GM12878 (cell line): ENCODE measurements around the gene SIX5. TPM values are rescaled to one million over a fixed set of nuclear protein-coding genes. Genes with fewer than 3 reads are reported as not detected.
A peak's percentile ranks its signal among the peaks of the same experiment; 100 is the strongest.

ENCODE experiments used
- ATAC-seq: fragments of 200-7000 bp; cut with Tn5 transposase; 3 replicates; pipeline ENCODE4 v1.9.1; 2020; ENCODE audit warnings: mild to moderate bottlenecking, moderate library complexity
- BruUV-seq: library from RNA; stranded (reverse); fragments of 400-500 nt; replicated peaks from 2 replicates; lab custom pipeline; 2021; lab: Mats Ljungman, UMichigan
- CTCF ChIA-PET: fragments of 300-600 bp; sonication (Branson Sonifier 250); formaldehyde crosslinking; extraction: SDS; loops from one replicate; lab custom pipeline; 2021; ENCODE audit warnings: inconsistent platforms; lab: Yijun Ruan, JAX
- POLR2A ChIA-PET: fragments of 350-600 bp; formaldehyde crosslinking; extraction: SDS; loops from one replicate; lab custom pipeline; 2021; ENCODE audit warnings: inconsistent platforms; lab: Charles Lee
- RAD21 ChIA-PET: fragments of 300-600 bp; sonication (Branson Sonifier 250); formaldehyde crosslinking; loops from one replicate; lab custom pipeline; 2023; ENCODE audit warnings: antibody characterized with exemption; ENCODE audit not compliant: unreplicated experiment; lab: Charles Lee
- SMC1A ChIA-PET: fragments of 300-600 bp; sonication (Branson Sonifier 250); formaldehyde crosslinking; loops from one replicate; lab custom pipeline; 2023; ENCODE audit not compliant: unreplicated experiment, uncharacterized antibody; lab: Charles Lee
- DNase-seq: peaks from one replicate; pipeline ENCODE4 v3.0.0-alpha.2; 2011; ENCODE audit warnings: low read depth, low spot score
- FAIRE-seq: peaks from 3 replicates; lab custom pipeline; 2011; peaks lifted over from hg19 to GRCh38; lab: Jason Lieb, UNC
- H2AFZ ChIP-seq: 2 replicates; pipeline ENCODE4 v1.6.0; 2011; ENCODE audit warnings: low read depth, low read length, control low read depth; ENCODE audit not compliant: control insufficient read depth
- H3K27ac ChIP-seq: 2 replicates; pipeline ENCODE4 v1.5.1; 2011; ENCODE audit warnings: control low read depth; ENCODE audit not compliant: control insufficient read depth, insufficient read depth
- H3K27me3 ChIP-seq, 2 experiments: replicated peaks in 1 of 2; 2 replicates each; pipeline versions ENCODE4 v1.6.0 to v1.6.1; 2011; ENCODE audit warnings: low read length in 1 of 2; ENCODE audit not compliant: control insufficient read depth in 2 of 2, insufficient read depth in 2 of 2
- H3K36me3 ChIP-seq, 2 experiments: 2 replicates each; pipeline ENCODE4 v1.5.1; 2011; ENCODE audit warnings: low read length in 1 of 2; ENCODE audit not compliant: control insufficient read depth in 2 of 2, insufficient read depth in 2 of 2
- H3K4me1 ChIP-seq: 2 replicates; pipeline ENCODE4 v1.6.1; 2011; ENCODE audit warnings: mild to moderate bottlenecking, low read length, moderate library complexity, mixed read lengths; ENCODE audit not compliant: control insufficient read depth, insufficient read depth
- H3K4me2 ChIP-seq: 2 replicates; pipeline ENCODE4 v1.6.0; 2011; ENCODE audit warnings: control low read depth; ENCODE audit not compliant: control insufficient read depth, insufficient read depth
- H3K4me3 ChIP-seq: fragments of 200-600 bp; sonication (generic); 2 replicates; pipeline ENCODE4 v1.5.1; 2016
- H3K79me2 ChIP-seq: 2 replicates; pipeline ENCODE4 v1.6.0; 2011; ENCODE audit warnings: low read length; ENCODE audit not compliant: control insufficient read depth, insufficient read depth
- H3K9ac ChIP-seq: 2 replicates; pipeline ENCODE4 v1.8.0; 2011; ENCODE audit warnings: low read length, control low read depth, mixed read lengths; ENCODE audit not compliant: control insufficient read depth, insufficient read depth
- H3K9me3 ChIP-seq: replicated peaks from 3 replicates; pipeline ENCODE4 v1.5.1; 2011; ENCODE audit warnings: mild to moderate bottlenecking, low read length; ENCODE audit not compliant: control insufficient read depth, insufficient read depth
- H4K20me1 ChIP-seq: 2 replicates; pipeline ENCODE4 v1.6.0; 2011; ENCODE audit not compliant: control insufficient read depth, insufficient read depth
- CBX5 ChIP-seq: sonication (generic); IDR thresholded peaks from 2 replicates; pipeline ENCODE4 v1.6.1; 2016; ENCODE audit warnings: low read depth, moderate library complexity, mild to moderate bottlenecking, inconsistent platforms
- NFIC ChIP-seq: IDR thresholded peaks from 2 replicates; pipeline ENCODE4 v1.6.1; 2012; ENCODE audit warnings: low read depth, mild to moderate bottlenecking, inconsistent platforms, low read length, moderate library complexity
- PML ChIP-seq: IDR thresholded peaks from 2 replicates; pipeline ENCODE4 v1.6.1; 2012; ENCODE audit warnings: low read length, inconsistent platforms
- WGBS: methylation state at CpG from one replicate; pipeline ENCODE4 v1.1.6; 2016; ENCODE audit warnings: low lambda C conversion rate; ENCODE audit not compliant: insufficient replicate concordance, insufficient coverage; ENCODE audit errors: missing lambda C conversion rate; 5-methylcytosine and 5-hydroxymethylcytosine counted together
- in situ Hi-C: fragments of 300-500 bp; cut with MboI; formaldehyde crosslinking; loops from 9 replicates; pipeline ENCODE4 v1.14.3; 2018; ENCODE audit warnings: mixed read lengths
- intact Hi-C: fragments of 100-400 bp; cut with micrococcal nuclease; formaldehyde crosslinking; loops from one replicate; pipeline ENCODE4 v1.14.2; 2022; ENCODE audit not compliant: unreplicated experiment
- polyA plus RNA-seq, 11 experiments: library from polyadenylated mRNA; depleted of rRNA in 4 of 11; unstranded in 6 of 11; stranded (reverse) in 5 of 11; fragments of >200 nt; fragmentation: Nextera tagmentation in 4 of 11; fragmentation: Illumina TruSeq in 1 of 11; extraction: Ambion mirVana in 4 of 11; extraction: Trizol in 1 of 11; gene quantifications; 1 replicate in 1 of 11; 2 replicates in 10 of 11; pipeline versions ENCODE4 v1.2.1 to v1.2.3, GENCODE V29; 2011 to 2016; ENCODE audit warnings: inconsistent platforms in 2 of 11, missing spikeins in 2 of 11, low read depth in 1 of 11
- total RNA-seq, 4 experiments: library from RNA; depleted of rRNA in 3 of 4; stranded (reverse); fragments of >200 nt in 3 of 4; fragmentation: Illumina TruSeq in 1 of 4; extraction: Trizol in 1 of 4; gene quantifications; 2 replicates each; pipeline versions ENCODE4 v1.2.1 to v1.2.3, GENCODE V29; 2013 to 2021
- TF ChIP-seq, protein P1 (sequence below): fragments of 150-350 bp; IDR thresholded peaks from 2 replicates; pipeline ENCODE4 v1.6.1; 2016; ENCODE audit warnings: low read depth, low read length
- TF ChIP-seq, protein P2 (sequence below): fragments of 450-650 bp; IDR thresholded peaks from 2 replicates; pipeline ENCODE4 v1.6.1; 2018; ENCODE audit warnings: mild to moderate bottlenecking, low read depth, moderate library complexity; ENCODE audit not compliant: partially characterized antibody

SIX5 gene
- total and polyA plus RNA-seq, 10 of the 15 experiments (the other 5 are each of a cell fraction or from before 2014, with no cell fraction given) = 1.9 to 10.5 (median 3.0) TPM; not detected in 2

DNA sequence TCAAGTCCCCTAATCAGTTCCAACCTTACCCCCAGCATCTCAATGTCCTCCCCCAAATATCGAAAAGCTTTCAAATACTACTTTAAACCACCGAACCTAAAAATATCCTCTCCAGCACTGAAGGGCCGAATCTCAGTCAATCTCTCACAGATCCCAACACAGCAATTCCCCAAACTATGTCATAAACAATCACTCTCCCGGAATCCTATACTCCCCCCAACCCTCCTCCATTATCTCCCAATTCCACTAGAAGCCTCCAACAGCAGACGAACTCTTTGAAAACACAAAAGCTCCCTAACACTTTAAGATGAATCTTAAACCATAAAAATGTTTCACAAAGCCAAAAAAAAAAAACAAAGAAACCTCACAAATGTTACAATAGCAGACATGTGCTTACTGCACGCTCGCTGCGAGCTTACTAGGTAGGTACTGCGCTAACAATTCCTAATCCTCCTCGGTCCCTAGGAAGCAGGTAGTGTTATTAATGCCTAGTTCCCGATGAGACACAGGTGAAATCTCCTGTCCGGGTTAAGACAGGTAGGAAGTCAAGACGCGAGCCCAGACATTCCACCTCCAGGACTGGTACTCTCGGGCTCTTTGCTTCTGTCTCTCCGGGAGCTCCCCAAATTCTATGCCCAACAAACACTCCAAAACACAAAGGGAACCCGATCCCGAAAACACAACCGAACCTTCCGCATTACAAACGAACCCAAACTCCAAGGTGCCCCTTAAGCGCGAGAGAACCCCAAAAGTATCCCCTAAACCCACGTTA, 52.5 kb downstream of the SIX5 start:
- intact Hi-C loops (no loop called here), in situ Hi-C loops (no loop called here)
- under 1% methylated on average over 24 of the region's 24 CpGs for WGBS
- peak overlapping the region; percentile 95 for H3K4me3 ChIP-seq
- peaks cover 16 to 17% of the 10 kb centered on the region in 2 experiments; a peak in 3 of 4 replicates for H3K36me3 ChIP-seq
- H4K20me1 ChIP-seq = no peaks in the 10 kb centered on the region
- ChIA-PET POLR2A (interaction anchor here (0.5 to 5.9 kb wide), 19 partner anchors 9 to 1910 kb away, joined by 3 to 58 read pairs (median 4); partner anchors contain the start of genes FBXO46, QPCTL, SIX5 and SNRPD2), SMC1A (interaction anchor here (0.6 to 4.9 kb wide), 16 partner anchors 10 to 238 kb away, joined by 3 to 35 read pairs (median 4); partner anchors contain the start of genes DMWD, FBXO46, QPCTL and SIX5), RAD21 (interaction anchor here (0.6 to 2.6 kb wide), 15 partner anchors 9 to 238 kb away, joined by 3 to 25 read pairs (median 4); partner anchors contain the start of genes FBXO46, GIPR, QPCTL and SIX5), CTCF (interaction anchor here (0.7 to 4.8 kb wide), 15 partner anchors 10 to 204 kb away, joined by 3 to 53 read pairs (median 6); partner anchors contain the start of genes FBXO46, GIPR, QPCTL and SIX5)
- FAIRE-seq = peak; percentile 62
- peak; percentile 4 for ATAC-seq
- H3K79me2 ChIP-seq = peaks cover 74% of the 10 kb centered on the region
- H3K9ac ChIP-seq = peak overlapping the region; percentile 99
- H3K4me1 ChIP-seq = peaks cover 13% of the 10 kb centered on the region
- TF ChIP-seq PML (peak; percentile 23; the same call in 1 of the 2 replicates), CBX5 (no peak), NFIC (0 out of 2 replicates have a peak, but pooled peaks have one; percentile 11)
- TF ChIP-seq, protein P1, sequence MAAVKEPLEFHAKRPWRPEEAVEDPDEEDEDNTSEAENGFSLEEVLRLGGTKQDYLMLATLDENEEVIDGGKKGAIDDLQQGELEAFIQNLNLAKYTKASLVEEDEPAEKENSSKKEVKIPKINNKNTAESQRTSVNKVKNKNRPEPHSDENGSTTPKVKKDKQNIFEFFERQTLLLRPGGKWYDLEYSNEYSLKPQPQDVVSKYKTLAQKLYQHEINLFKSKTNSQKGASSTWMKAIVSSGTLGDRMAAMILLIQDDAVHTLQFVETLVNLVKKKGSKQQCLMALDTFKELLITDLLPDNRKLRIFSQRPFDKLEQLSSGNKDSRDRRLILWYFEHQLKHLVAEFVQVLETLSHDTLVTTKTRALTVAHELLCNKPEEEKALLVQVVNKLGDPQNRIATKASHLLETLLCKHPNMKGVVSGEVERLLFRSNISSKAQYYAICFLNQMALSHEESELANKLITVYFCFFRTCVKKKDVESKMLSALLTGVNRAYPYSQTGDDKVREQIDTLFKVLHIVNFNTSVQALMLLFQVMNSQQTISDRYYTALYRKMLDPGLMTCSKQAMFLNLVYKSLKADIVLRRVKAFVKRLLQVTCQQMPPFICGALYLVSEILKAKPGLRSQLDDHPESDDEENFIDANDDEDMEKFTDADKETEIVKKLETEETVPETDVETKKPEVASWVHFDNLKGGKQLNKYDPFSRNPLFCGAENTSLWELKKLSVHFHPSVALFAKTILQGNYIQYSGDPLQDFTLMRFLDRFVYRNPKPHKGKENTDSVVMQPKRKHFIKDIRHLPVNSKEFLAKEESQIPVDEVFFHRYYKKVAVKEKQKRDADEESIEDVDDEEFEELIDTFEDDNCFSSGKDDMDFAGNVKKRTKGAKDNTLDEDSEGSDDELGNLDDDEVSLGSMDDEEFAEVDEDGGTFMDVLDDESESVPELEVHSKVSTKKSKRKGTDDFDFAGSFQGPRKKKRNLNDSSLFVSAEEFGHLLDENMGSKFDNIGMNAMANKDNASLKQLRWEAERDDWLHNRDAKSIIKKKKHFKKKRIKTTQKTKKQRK = no peak
- TF ChIP-seq, protein P2, sequence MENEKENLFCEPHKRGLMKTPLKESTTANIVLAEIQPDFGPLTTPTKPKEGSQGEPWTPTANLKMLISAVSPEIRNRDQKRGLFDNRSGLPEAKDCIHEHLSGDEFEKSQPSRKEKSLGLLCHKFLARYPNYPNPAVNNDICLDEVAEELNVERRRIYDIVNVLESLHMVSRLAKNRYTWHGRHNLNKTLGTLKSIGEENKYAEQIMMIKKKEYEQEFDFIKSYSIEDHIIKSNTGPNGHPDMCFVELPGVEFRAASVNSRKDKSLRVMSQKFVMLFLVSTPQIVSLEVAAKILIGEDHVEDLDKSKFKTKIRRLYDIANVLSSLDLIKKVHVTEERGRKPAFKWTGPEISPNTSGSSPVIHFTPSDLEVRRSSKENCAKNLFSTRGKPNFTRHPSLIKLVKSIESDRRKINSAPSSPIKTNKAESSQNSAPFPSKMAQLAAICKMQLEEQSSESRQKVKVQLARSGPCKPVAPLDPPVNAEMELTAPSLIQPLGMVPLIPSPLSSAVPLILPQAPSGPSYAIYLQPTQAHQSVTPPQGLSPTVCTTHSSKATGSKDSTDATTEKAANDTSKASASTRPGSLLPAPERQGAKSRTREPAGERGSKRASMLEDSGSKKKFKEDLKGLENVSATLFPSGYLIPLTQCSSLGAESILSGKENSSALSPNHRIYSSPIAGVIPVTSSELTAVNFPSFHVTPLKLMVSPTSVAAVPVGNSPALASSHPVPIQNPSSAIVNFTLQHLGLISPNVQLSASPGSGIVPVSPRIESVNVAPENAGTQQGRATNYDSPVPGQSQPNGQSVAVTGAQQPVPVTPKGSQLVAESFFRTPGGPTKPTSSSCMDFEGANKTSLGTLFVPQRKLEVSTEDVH = no peak
- peak overlapping the region; percentile 19 for H2AFZ ChIP-seq
- BruUV-seq = TSS peak; percentile 61
- H3K27me3 ChIP-seq = no peaks in the 10 kb centered on the region
- H3K9me3 ChIP-seq = no peaks in the 10 kb centered on the region
- DNase-seq = no peak
- H3K27ac ChIP-seq = peak overlapping the region; percentile 97
- peak overlapping the region; percentile 92 for H3K4me2 ChIP-seq
